ENCODE measurements around the gene REEP1.

GRCh38 chr2:86337244-86337835 lies at the start of gene REEP1:
- TF ChIP-seq CTCF (IDR thresholded peaks at IDR 0.05) (no peak), POLR2A (IDR thresholded peaks at IDR 0.05) (no peak)

All from Peyer's patch (tissue), 4 donors.